Endothelial cell of umbilical vein (primary cell): Measurements from ENCODE around the gene LIN28B.

Source experiments
- EZH2 ChIP-seq: IDR thresholded peaks from 2 replicates; pipeline ENCODE4 v1.6.1; 2012; ENCODE audit warnings: borderline replicate concordance, low read depth, mild to moderate bottlenecking, moderate library complexity, low read length, inconsistent platforms; ENCODE audit not compliant: severe bottlenecking
- FOS ChIP-seq: IDR thresholded peaks from 2 replicates; pipeline ENCODE4 v1.6.1; 2011; ENCODE audit warnings: mild to moderate bottlenecking, low read length, moderate library complexity, borderline replicate concordance; ENCODE audit not compliant: insufficient read depth
- GATA2 ChIP-seq: IDR thresholded peaks from 2 replicates; pipeline ENCODE4 v1.7.0; 2011; ENCODE audit warnings: low read depth, mild to moderate bottlenecking, moderate library complexity, mixed read lengths, low read length; ENCODE audit not compliant: insufficient read length, insufficient read depth
- JUN ChIP-seq: IDR thresholded peaks from 2 replicates; pipeline ENCODE4 v1.6.1; 2011; ENCODE audit warnings: borderline replicate concordance, low read depth; ENCODE audit not compliant: insufficient read length, insufficient read depth
- MYC ChIP-seq: IDR thresholded peaks from one replicate; pipeline ENCODE4 v1.6.1; 2011; ENCODE audit warnings: mild to moderate bottlenecking, low read depth, low read length
- POLR2A ChIP-seq: IDR thresholded peaks from 2 replicates; pipeline ENCODE4 v1.6.1; 2012; ENCODE audit warnings: low read depth, mild to moderate bottlenecking, control low read depth, low read length
- POLR2AphosphoS5 ChIP-seq: IDR thresholded peaks from 2 replicates; pipeline ENCODE4 v1.6.1; 2012; ENCODE audit warnings: low read depth, mild to moderate bottlenecking, control low read depth, low read length, moderate library complexity; ENCODE audit not compliant: insufficient read depth
- TF ChIP-seq, protein P1 (sequence below), 2 donors: IDR thresholded peaks; 1 replicate in 1 of 2; 2 replicates in 1 of 2; pipeline ENCODE4 v1.5.1; 2011; ENCODE audit warnings: low read length in 2 of 2, mild to moderate bottlenecking in 2 of 2, moderate library complexity in 2 of 2, control low read depth in 1 of 2, inconsistent platforms in 1 of 2, low read depth in 1 of 2; ENCODE audit not compliant: insufficient read depth in 1 of 2; ENCODE audit errors: extremely low read depth in 1 of 2
- TF ChIP-seq, protein P2 (sequence below): IDR thresholded peaks from 2 replicates; pipeline ENCODE4 v1.6.1; 2011; ENCODE audit not compliant: insufficient read depth, insufficient read length

DNA sequence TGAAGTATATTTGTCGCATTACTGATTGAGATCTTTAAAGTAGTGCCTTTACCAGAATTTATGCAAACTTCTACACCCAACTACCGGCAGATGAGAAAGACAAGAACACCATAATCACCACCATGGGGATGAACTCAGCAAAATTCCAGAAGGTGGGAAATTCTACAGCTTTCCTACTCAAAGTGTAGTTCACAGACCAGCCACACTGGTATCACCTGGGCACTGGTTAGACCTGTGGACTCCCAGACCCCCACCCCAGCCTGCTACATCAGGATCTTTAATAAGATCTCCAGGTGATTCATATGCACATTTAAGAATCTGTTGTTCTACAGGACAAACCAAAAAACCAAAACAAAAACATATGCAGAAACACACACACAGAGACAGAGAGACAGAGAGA lies 155.0 kb downstream of the LIN28B start:
- TF ChIP-seq, protein P1, sequence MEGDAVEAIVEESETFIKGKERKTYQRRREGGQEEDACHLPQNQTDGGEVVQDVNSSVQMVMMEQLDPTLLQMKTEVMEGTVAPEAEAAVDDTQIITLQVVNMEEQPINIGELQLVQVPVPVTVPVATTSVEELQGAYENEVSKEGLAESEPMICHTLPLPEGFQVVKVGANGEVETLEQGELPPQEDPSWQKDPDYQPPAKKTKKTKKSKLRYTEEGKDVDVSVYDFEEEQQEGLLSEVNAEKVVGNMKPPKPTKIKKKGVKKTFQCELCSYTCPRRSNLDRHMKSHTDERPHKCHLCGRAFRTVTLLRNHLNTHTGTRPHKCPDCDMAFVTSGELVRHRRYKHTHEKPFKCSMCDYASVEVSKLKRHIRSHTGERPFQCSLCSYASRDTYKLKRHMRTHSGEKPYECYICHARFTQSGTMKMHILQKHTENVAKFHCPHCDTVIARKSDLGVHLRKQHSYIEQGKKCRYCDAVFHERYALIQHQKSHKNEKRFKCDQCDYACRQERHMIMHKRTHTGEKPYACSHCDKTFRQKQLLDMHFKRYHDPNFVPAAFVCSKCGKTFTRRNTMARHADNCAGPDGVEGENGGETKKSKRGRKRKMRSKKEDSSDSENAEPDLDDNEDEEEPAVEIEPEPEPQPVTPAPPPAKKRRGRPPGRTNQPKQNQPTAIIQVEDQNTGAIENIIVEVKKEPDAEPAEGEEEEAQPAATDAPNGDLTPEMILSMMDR (IDR thresholded peaks at IDR 0.05; ENCODE audit: extremely low read depth in 1 of 2, insufficient read depth in 1 of 2, low read depth in 1 of 2, low read length in 2 of 2): no peak
- TF ChIP-seq POLR2A (no peak), POLR2AphosphoS5 (no peak), MYC (no peak), JUN (no peak), EZH2 (no peak), GATA2 (no peak), FOS (no peak)
- TF ChIP-seq, protein P2, sequence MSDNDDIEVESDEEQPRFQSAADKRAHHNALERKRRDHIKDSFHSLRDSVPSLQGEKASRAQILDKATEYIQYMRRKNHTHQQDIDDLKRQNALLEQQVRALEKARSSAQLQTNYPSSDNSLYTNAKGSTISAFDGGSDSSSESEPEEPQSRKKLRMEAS: no peak
